CD1c-positive myeloid dendritic cell (primary cell): Measurements from ENCODE around the gene TMEM179.

Experiments used
- DNase-seq: peaks from one replicate; pipeline ENCODE4 v3.0.0-alpha.2; 2016; ENCODE audit errors: extremely low spot score

The TMEM179 gene

DNA sequence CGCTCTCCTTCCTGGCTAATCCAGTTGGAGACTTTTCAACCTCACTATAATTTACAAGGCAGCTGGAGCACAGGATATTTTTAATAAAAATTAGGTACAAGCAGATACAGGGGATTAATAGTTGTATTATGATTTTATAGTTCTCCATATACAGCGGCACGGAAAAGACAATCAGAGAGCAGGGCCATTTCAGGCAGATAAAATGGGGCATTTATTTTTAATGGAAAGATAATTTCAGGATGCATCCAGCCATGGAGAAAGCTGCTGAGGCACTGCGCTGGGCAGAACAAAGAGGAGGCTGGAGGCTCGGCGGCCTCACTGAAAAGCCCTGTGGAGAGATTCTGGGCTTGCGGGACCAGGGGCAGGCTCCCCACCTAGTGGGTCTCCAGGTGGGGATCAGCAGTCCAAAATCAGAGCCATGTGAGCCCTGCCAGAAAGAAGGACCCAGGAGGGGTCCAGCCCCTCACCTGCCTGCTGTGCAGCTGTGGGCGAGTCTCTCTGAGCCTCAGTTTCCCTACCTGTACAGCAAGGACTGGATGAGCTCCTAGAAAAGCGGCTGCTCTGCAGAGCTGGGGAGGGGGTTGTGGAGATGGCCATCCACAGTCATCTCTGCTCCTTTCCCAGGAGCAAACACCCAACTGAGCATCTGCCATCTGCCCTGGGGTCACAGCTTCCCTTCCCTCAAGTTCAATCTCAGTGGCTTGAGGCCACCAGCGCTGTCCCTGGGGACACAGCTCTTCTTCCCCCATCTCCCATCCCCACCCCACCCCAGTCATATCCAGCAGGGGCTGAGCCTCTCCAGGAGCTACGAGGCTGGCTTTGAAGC is 48.9 kb downstream of the TMEM179 start:
- DNase-seq, result no peak

DNA sequence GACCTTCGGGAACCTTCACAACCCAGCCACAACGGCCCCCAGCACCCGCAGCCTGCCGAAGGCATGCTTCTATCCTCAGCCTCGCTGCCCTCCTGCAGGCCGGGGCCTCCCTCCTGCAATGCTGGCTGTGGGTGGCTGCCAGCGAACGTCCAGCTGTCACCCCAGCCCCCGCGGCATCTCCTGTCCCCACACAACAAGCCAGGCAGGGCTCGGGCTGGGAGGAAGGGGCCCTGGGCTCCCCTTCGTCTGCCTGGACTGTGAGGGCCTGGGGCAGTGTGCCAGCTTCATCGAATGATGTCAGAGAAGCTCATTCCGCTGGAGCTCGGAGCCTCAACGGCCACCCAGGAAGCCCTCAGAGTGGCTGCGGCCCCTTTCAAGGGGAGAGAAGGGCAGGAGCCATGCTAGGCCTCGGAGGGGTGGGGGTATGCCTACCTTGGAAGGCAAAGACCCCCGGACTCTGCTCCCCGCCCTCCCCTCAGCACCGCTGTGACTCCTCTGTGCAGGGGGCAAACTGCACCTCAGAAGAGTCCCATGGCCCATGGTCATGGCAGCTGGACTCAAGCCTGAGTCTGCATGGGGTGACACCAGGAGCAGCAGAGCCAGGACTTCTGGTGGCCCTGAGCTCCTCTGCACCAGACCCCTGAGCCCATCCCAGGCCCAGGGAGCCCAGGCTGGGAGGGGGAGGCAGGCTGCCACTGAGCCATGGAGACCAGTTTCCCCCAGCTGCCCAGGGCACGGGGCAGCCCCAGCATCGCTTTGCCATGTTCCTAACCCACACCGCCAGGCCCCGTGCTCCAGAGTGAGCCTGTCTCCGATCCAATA is 49.8 kb downstream of the TMEM179 start:
- DNase-seq, result no peak

DNA sequence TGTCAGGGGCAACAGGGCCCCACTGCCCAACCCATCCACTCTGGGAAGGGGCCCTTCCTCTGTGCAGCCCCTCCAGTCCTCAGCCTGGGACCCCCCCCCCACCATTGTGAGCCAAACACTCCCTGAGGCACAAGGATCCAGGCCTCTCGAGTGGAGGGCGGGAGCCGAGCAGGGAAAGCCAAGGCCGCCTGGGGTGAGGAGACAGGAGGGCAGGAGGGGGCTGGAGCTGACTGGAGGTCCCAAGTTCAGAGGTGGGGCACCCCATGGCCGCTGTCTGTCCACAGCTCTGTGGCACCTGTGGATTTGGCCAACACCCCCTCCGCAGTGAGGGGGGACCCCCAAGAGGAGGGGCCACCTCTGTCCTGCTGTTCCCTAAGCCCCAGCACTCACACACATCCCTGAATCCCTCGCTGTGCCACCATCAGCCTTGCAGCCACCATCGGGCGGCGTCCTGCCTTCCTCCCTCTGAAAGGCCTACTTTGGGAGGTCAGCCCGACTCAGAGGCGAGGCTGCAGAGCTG is 50.4 kb downstream of the TMEM179 start:
- DNase-seq, result no peak

DNA sequence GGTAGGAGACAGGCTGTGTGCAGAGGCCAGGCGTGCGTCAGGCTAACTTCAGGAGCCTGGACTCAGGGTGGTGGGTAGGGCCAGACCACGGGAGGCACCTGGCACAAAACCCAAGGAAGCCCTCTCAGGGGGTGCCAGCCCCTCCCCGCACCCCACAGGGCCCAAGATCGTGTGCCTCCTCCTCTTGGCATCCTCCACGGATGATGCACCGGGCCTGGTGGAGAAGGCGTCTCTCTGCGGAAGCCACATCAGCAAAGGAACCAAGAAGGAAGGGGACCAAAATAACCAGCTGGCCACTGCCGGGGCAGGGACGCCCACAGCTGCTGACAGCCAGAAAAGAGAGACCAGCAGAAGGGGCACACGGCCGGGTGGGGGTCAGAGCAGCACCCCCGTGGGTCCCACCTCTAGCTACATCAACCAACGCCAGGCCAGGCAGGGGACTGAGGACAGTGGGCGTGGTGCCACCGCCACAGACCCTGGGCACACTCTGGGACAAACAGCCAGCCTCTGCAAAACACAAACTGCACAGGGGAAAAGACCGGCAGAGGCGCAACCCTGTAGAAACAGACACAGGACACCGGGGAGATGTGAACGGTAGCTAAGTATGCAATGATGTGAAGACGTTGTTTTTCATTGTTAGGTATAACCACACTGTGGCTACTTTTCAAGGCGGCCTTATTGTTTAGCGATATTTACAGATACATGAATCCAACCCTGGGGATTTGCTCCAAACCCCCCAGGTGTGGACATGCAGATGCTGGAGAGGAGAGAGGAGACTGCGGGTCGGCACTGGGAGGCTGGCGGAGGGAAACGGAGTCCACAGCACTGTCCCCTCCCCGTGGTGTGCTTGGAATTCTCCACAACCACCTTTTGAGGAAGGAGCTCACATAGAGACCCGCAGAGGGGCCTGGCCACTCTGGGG is 51.1 kb downstream of the TMEM179 start:
- DNase-seq, result no peak

DNA sequence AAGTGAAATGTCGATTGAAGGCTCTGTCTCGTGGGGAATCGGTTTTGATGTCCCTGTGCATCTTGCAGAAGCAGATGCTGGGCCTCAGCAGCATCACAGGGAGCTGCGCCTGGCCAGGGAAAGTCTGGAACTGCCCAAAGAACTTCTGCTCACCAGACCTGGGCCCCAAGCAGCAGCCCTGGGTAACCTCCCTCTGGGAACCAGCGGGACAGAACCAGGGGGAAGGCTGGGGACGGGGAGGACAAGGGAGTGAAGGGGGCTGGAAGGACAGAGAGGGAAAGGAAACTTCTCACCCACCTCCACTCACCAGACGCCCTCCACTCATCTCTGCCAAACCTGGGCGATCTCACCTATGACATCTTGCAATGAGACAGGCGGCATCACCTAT is 51.8 kb downstream of the TMEM179 start:
- no peak for DNase-seq

DNA sequence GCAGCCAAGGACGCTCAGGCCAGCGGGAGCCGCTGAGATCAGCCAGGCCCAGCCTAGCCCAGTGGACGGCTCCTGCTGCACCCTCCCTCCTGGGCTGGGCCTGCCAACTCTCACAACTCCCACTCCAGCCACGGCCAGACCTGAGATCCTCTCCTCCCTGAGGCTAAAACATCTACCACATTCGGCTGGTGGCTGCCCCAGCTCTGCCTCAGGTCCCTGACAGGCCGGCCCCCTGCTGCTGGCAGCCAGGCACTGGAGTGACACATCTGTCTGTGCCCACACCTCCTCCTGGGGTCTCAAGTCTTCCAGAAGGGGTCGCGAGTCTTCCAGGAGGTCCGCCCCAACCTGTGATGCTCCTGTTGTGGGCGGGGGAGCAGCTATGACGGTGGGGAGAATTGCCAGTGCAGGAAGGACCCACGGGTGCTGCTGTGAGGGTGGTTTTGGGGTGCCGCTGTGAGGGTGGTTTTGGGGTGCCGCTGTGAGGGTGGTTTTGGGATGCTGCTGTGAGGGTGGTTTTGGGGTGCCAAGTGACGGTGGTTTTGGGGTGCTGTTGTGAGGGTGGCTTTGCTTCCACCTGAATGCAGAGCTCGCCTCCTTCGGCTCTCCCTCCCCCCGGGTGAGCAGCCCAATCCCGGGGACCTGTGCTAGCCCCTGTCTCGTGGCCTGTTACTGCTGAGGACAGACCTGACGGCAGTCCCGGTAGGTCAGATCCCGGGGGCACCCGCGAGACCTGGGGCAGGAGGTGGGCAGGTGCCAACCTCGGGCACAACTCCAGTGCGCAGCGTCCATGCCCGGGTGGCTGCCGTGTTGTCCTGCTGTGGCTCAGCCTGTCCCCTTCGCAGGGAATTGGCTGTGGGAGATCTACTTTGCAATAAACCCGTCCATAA is 52.5 kb downstream of the TMEM179 start:
- no peak for DNase-seq

DNA sequence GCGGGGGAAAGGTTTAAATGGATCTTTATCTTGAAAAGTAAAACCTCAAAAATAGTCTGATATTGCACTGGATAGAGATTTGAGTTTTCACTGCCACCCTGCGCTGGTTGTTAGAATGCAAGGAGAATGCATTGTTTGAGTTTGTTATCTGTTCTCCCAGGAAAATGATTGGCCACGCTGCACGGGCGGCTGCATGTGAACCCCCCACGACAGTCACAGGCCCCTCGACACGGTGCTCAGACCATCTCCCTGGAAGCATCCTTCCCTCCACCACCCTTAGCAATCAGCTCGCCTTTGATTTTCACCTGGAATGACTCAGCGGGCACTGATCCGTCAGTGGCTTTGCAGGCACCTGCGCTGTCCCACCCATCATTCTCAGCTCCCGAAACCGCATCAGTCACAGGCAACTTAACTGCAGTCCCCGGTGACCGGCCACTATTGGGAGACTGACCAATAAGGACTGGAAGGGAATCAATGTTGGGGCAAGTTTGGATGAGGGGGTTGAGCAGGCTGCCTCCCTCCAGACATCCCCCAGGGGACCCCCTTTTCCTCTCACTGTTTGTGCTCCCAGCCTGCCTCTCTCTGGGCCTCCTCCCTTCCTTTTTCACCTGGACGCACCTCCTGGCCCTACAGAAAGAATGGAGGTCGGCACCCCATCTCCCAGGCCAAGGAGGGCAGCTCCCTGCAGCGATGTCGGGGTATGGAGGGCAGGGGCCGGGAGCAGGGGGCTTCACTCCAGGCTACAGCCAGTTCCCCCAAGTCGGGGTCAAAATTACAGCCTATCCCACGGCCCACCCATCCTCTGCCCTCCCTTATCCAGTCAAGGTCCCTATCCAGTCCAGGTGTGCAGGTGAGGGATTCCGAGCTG is 53.5 kb downstream of the TMEM179 start:
- no peak for DNase-seq

DNA sequence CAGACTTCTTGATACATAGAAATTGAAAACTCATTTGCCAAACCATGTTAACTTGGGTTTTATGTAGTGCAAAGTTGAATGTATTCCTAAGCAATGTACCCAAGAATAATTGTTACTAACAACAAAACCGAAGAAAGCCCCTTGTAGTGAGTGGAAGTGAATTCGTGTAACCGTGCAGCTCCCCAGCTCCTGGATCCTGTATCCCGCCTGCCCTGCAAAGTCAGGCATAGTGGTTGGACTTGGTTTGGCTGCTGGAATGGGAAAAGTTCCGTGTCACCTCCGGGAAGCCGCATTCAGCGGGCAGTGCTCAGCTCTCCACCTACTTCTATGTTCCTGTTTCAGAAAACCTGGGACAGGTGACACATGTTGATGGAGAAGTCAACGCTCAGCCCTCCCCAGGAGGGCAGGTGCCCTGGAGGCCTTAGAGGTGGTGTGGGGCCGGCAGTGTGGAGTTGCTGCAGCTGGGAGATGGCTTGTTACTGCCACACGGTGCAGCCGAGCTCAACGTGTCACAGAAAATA is 54.2 kb downstream of the TMEM179 start:
- DNase-seq, result no peak

DNA sequence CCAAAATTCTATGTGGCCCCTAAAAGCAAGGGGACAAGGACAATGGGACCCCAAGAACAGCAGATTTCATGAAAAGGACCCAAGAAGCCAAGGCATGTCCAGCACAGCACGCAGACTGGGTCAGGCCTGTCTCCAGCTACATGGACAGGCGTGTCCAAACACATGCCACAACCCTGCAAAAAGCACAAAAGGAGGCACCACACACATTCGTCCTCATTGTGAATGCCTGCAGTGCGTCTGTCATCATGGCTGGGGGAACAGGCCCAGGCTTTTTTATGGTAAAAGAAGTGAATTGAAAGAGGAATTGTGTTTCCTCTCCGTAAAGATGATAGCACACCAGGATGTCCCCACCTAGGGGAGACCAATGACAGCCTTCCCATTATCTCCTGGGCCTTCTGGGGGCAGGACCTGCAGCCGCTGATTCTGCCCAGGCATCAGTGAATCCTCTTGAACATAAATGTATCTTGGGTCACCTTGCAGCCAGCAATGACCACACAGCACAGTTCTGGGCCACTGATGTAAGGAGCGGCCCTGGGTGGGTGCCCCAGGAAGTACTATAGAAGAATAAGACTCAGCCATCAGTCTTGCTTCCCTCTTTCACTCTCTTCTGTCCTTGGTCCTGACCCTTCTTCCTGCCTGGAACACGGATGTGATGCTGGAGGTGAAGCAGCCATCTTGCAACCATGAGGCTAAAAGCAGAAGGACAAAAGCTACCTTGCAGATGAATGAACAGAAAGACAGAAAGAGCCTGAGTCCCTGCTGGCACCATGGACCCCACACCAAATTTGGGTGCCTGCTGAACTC is 54.8 kb downstream of the TMEM179 start:
- no peak for DNase-seq

DNA sequence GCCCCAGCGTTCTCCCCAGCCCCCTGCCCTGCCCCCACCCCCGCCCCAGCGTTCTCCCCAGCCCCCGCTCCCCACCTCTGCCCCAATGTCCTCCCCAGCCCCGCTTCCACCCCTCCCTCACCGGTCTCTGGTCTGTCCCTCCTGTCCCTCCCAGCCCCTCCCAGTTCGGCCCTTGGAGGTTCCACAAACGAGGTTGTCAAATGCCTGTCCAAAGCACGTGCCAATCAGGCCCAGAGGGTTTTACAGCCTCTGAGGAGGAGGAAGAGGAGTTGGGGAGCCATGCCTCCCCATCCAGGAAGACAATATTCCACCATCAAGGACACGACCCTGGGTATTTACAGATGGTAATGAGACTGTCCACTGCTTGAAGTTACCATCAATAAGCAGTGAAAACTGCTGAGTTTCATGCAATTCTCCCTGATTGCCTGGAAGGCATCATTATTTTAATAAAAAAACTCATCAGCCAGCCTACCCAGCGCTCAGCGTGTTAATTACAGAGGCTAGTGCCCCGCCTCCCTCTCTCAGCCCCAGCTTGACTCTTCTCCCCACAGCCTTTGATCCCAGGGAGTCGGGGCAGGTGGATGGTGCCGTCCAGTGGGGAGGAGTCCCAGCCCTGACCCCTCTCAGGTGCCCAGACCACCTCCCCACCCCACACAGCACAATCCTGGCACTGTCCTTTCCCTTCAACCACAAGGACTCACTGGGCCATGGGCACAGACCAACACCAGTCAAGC is 55.6 kb downstream of the TMEM179 start:
- no peak for DNase-seq

DNA sequence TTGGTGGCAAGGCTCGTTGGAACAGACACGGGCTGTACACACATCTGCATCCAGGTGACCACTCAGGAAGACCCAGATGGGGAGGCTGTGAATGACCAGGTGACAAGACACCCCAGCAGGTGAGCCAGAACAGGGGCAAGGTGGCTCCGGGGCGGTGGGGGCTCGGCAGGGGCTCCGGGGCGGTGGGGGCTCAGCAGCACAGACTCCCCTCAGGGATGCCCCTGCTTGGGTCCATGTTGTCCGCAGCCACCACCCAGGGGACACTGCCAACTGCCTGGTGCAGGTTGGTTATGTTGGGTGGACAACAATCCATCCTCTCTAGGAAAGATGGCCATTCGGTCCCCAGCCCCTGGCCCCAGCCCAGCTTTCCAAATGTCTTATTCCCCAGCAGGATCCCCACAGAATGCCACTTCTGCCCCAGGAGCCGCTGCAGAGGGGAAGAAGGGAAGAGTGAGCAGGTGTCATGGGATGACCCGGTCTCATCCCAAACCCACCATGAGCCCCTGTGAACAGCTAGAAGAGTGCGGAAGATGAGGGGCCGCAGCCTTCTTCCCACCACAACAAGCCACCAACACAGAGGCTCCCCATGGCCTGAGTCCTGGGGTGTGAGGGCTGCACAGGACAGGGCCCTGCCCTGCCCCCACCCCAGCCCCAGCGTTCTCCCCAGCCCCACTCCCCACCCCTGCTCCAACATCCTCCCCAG is 56.4 kb downstream of the TMEM179 start:
- DNase-seq, result no peak

DNA sequence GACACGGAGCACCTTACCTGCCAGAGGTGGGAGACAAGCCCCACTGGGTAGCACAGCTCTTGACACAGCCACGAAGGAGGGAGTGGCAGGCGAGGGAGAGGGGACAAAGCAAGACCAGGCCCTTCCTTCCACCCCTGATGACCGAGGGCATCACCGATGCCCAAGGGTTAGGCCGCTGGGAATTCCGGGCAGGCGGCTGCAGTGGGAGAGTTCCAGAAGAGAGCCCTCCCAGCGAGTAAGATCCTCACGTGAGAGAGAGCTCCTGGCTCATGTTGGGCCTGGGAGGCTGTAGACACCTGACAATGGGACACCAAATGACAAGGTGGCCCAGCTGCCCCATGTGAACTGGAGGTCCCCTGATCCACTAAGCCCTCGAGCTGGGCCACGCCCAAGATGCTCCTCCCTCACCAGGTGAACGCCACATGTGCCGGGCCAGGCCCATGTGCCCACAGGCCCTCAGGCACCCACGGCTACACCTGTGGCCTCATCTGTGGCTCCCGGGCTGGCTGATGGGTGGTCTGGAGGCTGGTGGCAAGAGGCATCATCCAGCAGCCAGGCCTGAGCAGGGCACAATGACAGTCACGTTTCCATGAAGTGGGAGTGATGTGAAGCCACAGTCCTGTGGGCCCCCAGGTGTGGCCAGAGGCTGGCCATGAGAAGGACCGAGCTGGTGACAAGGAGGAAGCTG is 57.1 kb downstream of the TMEM179 start:
- DNase-seq, result no peak

DNA sequence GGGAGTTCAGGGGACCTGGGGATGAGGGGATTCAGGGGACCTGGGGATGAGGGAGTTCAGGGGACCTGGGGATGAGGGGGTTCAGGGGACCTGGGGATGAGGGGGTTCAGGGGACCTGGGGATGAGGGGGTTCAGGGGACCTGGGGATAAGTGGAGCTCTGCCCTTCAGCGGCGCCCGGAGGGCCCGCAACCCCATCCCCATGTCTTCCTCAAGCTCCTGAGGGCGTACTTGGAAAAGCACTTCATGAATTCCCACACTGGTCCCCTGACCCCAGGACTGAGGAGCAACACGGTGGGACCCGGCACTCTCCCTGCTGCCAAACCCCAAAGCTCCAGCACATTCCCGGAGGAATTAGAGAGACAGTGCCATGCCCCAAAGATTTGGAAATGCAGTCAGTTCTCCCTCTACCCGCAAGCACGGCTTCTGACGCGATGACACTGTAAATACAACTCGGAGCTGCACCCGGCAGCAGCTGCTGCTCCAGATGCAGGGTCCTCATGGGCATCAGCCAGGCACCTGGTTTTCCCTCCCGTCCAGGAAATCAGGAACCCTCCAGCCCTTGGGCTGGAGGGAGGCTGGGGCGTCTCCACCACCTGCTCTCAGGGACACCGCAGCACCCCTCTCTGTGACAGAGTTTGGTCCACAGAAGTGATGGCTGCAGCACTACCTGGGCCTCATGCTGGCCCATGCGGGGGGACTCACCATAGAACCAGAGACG is 57.8 kb downstream of the TMEM179 start:
- DNase-seq, result no peak

DNA sequence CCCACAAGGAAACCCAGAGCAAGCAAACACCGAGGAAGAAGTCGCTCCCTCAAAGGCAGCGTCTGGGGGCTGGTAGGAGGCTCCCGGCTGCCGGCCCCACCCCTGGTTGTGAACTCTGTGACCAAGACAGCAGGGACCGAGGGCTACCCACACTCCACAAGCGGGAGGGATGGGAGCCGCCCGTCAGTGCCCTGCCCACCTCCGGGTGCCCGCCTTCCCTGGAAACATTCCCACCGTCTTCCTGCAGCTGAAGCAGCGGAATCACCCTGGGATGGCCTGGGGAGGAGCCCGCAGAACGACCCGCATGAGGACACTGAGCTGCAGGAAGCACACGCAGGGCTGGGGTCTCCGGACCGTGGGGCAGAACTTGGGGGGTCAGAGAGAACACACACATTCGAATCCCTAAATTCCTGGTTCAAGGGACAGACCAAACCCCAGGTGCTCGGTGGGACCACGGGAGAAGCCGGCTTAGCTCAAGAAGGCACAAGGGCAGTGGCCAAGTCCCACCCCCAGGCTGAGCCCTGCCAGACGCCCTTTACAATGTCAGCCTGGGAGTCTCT is 58.5 kb downstream of the TMEM179 start:
- DNase-seq, result no peak

DNA sequence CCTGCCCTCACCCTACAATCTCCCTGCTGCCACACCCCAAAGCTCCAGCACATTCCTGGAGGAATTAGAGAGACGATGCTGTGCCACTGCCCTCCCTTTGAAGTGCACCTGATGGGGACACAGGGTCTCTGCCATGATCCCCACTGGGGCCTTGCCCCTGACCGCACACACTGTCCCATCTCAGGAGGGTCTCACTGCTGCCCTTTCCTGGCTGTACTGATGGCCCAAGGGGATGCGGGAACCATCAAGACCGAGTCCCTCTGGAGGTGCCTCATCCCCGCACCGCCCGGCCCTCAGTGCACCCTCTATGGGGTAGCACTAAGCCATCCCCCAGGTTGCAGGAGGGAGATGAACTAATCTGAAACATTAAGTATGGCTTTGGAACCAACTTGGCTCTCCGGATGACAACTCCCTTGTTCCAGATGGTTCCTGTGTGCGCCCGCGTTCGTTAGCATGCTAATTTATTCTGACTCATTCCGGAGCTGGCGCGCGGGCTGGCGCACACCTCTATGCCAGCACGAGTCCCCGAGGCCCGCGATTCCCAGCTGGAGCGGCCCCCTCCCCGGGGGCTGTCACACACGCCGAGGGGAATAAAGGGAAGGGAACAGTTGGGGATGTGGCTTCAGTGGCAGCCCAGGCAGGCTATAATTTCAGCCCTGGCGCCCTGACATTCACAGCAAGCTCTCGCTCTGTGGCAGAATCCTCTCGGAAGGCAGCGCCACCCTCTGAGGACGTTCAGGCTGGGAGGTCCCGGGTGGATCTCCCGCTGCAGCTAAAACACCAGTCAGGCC is 59.2 kb downstream of the TMEM179 start:
- DNase-seq, result no peak
